ENCODE results near the gene SLC2A13.

DNA sequence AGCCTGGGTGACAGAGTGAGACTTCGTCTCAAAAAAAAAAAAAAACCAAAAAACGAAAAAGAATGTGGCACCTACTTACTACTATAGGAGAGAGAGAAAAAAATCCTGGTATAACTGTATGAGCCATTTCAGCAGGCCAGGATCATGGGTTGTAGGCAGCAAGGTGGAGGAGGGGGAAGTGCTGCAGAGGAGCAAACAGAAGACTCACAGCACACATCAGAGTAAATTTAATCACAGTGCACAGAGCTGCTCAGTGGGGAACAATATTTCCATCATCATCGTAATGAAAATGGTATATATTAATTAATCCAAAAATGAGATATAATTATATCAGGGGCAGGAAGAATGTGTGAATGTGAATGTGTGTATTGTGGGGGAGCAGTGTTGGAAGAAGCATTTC lies 175.8 kb downstream of the SLC2A13 start:
- TF ChIP-seq, protein P1, sequence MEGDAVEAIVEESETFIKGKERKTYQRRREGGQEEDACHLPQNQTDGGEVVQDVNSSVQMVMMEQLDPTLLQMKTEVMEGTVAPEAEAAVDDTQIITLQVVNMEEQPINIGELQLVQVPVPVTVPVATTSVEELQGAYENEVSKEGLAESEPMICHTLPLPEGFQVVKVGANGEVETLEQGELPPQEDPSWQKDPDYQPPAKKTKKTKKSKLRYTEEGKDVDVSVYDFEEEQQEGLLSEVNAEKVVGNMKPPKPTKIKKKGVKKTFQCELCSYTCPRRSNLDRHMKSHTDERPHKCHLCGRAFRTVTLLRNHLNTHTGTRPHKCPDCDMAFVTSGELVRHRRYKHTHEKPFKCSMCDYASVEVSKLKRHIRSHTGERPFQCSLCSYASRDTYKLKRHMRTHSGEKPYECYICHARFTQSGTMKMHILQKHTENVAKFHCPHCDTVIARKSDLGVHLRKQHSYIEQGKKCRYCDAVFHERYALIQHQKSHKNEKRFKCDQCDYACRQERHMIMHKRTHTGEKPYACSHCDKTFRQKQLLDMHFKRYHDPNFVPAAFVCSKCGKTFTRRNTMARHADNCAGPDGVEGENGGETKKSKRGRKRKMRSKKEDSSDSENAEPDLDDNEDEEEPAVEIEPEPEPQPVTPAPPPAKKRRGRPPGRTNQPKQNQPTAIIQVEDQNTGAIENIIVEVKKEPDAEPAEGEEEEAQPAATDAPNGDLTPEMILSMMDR (IDR thresholded peaks at IDR 0.05), result no peak
- TF ChIP-seq POLR2AphosphoS5 (IDR thresholded peaks at IDR 0.05; ENCODE audit: low read depth, low read length), result no peak
- no peak for TF ChIP-seq TCF7L2 (IDR thresholded peaks at IDR 0.05; ENCODE audit: low read depth, low read length)
- TF ChIP-seq SIN3A (IDR thresholded peaks at IDR 0.05; ENCODE audit: borderline replicate concordance, insufficient read depth, low read depth, low read length), result no peak
- TF ChIP-seq, protein P2, sequence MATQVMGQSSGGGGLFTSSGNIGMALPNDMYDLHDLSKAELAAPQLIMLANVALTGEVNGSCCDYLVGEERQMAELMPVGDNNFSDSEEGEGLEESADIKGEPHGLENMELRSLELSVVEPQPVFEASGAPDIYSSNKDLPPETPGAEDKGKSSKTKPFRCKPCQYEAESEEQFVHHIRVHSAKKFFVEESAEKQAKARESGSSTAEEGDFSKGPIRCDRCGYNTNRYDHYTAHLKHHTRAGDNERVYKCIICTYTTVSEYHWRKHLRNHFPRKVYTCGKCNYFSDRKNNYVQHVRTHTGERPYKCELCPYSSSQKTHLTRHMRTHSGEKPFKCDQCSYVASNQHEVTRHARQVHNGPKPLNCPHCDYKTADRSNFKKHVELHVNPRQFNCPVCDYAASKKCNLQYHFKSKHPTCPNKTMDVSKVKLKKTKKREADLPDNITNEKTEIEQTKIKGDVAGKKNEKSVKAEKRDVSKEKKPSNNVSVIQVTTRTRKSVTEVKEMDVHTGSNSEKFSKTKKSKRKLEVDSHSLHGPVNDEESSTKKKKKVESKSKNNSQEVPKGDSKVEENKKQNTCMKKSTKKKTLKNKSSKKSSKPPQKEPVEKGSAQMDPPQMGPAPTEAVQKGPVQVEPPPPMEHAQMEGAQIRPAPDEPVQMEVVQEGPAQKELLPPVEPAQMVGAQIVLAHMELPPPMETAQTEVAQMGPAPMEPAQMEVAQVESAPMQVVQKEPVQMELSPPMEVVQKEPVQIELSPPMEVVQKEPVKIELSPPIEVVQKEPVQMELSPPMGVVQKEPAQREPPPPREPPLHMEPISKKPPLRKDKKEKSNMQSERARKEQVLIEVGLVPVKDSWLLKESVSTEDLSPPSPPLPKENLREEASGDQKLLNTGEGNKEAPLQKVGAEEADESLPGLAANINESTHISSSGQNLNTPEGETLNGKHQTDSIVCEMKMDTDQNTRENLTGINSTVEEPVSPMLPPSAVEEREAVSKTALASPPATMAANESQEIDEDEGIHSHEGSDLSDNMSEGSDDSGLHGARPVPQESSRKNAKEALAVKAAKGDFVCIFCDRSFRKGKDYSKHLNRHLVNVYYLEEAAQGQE (IDR thresholded peaks at IDR 0.05; ENCODE audit: insufficient read depth in 1 of 2, low read depth in 2 of 2, low read length in 1 of 2), result no peak
